GM21619 (cell line): ENCODE measurements around the gene CPN2.
A peak's percentile ranks its signal among the peaks of the same experiment; 100 is the strongest.

Experiments used
- ATAC-seq: cut with Tn5 transposase; IDR thresholded peaks from one replicate; pipeline ENCODE4 v1.9.1; 2021; ENCODE audit not compliant: unreplicated experiment

The CPN2 gene

GRCh38 chr3:194315088-194315964, 35.8 kb downstream of the CPN2 start:
- ATAC-seq = peak; percentile 81

GRCh38 chr3:194314388-194315068, 36.6 kb downstream of the CPN2 start:
- ATAC-seq = no peak

- no peak for ATAC-seq
Observed at GRCh38 chr3:194313560-194314387, 37.4 kb downstream of the CPN2 start.

GRCh38 chr3:194312743-194313281, 38.3 kb downstream of the CPN2 start:
- ATAC-seq = no peak

- no peak for ATAC-seq
Observed at GRCh38 chr3:194312186-194312742, 38.9 kb downstream of the CPN2 start.

GRCh38 chr3:194311000-194311399, 40.1 kb downstream of the CPN2 start:
- no peak for ATAC-seq

- no peak for ATAC-seq
Observed at GRCh38 chr3:194310060-194310835, 40.9 kb downstream of the CPN2 start.

GRCh38 chr3:194308601-194309449, 42.3 kb downstream of the CPN2 start:
- no peak for ATAC-seq

GRCh38 chr3:194307849-194308248, 43.3 kb downstream of the CPN2 start:
- ATAC-seq = no peak

GRCh38 chr3:194306771-194307640, 44.1 kb downstream of the CPN2 start:
- peak; percentile 49 for ATAC-seq

GRCh38 chr3:194306109-194306686, 44.9 kb downstream of the CPN2 start:
- peak; percentile 35 for ATAC-seq

- ATAC-seq = no peak
Observed at GRCh38 chr3:194305356-194306108, 45.6 kb downstream of the CPN2 start.

GRCh38 chr3:194304186-194304917, 46.8 kb downstream of the CPN2 start:
- ATAC-seq = no peak

GRCh38 chr3:194303749-194304148, 47.4 kb downstream of the CPN2 start:
- ATAC-seq = no peak

- no peak for ATAC-seq
Observed at GRCh38 chr3:194301730-194302129, 49.4 kb downstream of the CPN2 start.

GRCh38 chr3:194300936-194301335, 50.2 kb downstream of the CPN2 start:
- no peak for ATAC-seq
